DMS 273 (cell line): ENCODE measurements around the gene IFI44L.
A peak's percentile ranks its signal among the peaks of the same experiment; 100 is the strongest.

Experiments
- DNase-seq: peaks from one replicate; lab custom pipeline; 2025; ENCODE audit not compliant: unreplicated experiment; lab: John Stamatoyannopoulos, UW

The IFI44L gene

DNA sequence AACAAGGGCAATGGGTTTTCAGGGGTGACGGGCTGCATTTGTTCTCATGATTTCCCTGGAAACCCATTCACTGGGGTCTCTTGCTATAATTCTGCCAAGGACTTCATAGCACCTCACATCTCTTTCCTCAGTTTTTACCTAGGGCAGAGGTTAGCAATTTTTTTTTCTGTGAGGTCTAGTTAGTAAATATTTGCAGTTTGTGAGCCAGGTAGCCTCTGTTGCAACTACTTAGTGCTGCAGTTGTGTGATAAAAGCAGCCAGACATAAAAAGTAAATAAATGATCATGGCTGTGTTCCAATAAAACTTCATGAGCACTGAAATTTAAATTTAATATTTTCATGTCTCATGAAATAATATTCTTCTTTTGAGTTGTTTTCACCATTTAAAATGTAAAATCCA, 67.1 kb downstream of the IFI44L start:
- no peak for DNase-seq

DNA sequence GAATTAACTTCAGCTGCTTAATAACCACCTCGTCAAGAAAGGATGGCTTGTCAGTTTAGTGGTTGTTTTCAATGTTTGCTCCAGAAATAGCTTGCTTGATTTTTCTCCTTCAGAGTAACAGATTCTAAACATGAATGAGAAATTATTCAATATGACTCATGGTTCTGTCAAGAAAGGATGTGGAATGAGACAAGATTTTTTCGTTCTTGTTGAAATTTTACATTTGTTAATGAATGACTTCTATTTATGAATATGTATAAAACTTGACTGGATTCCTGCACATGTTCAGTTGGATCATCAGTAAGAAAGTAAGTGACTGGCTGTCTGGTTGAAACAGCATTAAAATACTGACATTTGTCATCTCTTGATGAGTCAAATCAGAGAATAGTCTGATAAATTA, 67.7 kb downstream of the IFI44L start:
- DNase-seq, result no peak

DNA sequence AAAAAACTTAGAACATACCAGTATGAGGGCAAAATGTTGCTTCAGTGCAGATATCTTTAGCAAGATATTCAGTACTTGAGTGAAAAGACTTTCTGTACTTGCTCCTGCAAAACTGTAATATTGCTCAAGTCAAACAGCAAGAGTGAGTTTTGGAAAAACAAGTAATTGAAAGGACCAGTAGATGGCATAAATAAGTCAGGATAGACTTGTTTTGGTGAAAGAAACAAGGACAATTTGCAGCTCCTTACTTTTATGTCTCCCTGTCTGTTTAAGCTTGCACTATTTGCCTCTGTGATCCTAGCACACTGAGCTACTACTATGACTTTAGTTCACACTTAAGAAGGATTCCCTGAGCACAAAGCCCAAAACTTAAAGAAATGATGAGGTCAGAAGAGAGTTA, 68.4 kb downstream of the IFI44L start:
- peak; percentile 37 for DNase-seq

DNA sequence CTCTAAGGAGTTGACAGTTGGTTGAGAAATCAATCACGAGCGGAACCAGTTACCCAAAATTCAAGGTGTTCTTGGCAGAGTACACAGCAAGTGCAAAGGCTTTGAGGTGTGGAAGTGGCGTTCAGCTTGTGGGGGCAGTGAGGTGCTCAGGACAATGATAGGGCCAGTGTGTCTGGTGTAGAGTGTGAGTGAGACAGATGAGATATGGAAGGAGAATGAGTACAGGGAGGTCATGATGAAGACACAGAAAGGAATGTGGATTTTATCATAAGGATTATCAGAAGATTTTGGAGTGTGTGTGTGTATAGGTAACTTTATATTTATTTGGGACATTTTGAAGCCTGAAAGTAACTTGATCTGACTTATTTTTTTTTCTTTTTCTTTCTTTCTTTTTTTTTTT, 70.3 kb downstream of the IFI44L start:
- no peak for DNase-seq

DNA sequence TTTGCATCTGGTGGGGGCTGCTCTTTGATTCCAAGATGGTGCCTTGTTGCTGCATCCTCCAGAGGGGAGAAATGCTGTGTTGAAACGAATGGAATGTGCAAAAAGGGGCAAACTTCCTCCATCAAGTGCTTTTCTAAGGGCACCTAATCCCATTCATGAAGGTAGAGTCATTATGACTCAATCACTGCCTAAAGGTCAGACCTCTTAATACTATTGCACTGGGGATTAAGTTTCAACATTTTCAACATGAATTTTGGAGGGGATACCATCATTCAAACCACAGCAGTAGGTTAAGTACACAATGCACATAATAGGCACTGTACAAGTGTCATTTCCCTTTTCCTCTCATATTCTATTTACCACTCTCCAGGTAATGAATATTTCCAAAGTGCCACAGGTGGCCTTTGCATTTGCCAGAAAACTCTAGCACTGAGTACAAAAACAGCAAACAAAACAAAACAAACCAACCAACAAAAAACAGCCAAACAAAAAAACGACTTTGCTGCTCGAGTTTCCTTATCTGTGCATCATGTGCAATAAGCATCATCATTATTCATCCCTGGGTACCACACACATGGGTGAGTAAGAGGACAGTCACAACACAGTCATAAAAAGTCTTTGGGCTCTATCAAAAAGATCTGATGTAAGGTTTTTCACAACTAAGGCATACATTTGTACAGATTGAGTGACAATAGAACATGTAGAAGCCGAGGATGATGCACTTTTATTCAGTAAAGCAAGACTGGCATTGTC, 71.9 kb downstream of the IFI44L start:
- DNase-seq, result no peak
